Measurements from ENCODE around the gene APAF1.

The APAF1 gene

DNA sequence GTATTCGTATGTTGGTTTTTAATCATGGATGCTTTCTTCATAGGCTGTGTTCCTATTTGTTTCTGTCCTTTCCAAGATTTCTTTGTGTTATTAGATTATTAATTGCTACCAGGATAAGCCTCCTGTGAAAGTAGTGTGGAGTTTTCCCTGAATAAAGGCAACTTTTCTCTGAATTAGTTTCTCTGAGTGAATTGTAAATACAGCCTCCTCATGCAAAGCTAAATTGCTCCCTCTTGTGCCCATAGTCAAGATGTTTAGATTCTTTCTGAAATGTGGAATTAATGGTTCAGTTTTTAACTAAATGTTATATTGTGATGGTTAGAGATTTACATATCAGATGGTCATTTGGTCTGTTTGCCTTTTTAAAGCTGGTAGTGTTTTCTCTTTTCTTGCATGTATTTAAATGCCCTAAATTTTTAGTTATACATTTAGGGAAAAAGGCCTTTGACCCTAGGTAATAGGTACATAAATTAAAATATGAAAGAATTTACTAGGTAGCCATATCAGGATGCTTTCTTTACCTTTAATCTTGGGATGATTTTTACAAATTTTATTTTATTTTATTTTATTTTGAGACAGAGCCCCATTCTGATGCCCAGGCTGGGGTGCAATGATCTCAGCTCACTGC lies 8.9 kb downstream of the APAF1 start:
- Histone ChIP-seq H3K9me3 (no peaks in the 10 kb centered on the region), H3K4me3 (ENCODE audit: low read depth in 1 of 2, low read length in 1 of 2) (no peak overlapping the region), H3K4me1 (ENCODE audit: control insufficient read depth in 1 of 2, insufficient read depth in 1 of 2, low read depth in 1 of 2, low read length in 1 of 2) (peaks cover 0 to 3% of the 10 kb centered on the region in 2 experiments), H3K36me3 (peaks cover 91% of the 10 kb centered on the region), H3K27ac (peak overlapping the region; percentile 41), H3K27me3 (no peaks in the 10 kb centered on the region)
- TF ChIP-seq, protein P1, sequence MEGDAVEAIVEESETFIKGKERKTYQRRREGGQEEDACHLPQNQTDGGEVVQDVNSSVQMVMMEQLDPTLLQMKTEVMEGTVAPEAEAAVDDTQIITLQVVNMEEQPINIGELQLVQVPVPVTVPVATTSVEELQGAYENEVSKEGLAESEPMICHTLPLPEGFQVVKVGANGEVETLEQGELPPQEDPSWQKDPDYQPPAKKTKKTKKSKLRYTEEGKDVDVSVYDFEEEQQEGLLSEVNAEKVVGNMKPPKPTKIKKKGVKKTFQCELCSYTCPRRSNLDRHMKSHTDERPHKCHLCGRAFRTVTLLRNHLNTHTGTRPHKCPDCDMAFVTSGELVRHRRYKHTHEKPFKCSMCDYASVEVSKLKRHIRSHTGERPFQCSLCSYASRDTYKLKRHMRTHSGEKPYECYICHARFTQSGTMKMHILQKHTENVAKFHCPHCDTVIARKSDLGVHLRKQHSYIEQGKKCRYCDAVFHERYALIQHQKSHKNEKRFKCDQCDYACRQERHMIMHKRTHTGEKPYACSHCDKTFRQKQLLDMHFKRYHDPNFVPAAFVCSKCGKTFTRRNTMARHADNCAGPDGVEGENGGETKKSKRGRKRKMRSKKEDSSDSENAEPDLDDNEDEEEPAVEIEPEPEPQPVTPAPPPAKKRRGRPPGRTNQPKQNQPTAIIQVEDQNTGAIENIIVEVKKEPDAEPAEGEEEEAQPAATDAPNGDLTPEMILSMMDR (IDR thresholded peaks at IDR 0.05), result peak; percentile 48

DNA sequence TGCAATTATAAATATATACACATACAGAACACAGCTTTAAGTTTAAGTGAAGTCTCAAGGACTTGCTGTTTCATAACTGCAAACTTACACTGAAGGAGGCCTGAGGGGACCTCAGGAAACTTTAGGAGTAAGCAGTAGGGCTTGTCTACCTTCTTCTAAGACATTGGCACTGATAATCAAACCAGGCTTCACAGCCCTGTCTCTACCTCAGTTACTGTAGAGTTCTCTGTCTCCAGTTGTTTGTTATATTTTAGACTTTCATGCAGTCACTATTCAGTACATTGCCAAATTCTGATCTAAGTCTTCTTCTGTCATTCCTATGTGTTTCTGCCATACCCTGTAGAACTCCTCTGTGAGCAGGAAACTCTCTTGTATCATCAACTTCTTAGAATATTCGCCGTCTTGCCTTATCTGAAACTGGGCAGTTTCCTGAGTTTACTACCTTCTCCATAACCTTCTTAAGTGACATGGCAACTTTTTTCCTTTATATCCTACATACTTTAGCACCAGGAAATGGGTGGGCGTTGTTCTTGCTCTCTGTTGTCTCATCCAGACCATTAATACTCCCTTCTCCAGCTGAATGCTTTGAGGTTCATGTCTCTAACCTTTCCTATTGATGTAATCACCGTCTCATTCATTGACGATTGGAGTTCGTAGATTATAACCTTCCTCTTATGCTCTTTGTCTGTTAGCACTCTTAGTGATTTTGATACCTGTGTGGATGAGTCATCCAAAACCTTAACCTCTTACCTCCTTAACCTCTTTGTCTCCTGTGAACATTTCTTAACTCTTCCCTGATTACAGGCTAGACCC lies 11.4 kb downstream of the APAF1 start:
- TF ChIP-seq, protein P1 (IDR thresholded peaks at IDR 0.05), result no peak
- H3K36me3 ChIP-seq, result peaks cover 91% of the 10 kb centered on the region
- peaks cover 0 to 3% of the 10 kb centered on the region in 2 experiments for H3K4me1 ChIP-seq (ENCODE audit: control insufficient read depth in 1 of 2, insufficient read depth in 1 of 2, low read depth in 1 of 2, low read length in 1 of 2)
- H3K27ac ChIP-seq, result peak overlapping the region; percentile 35
- no peaks in the 10 kb centered on the region for H3K27me3 ChIP-seq
- no peak overlapping the region for H3K4me3 ChIP-seq (ENCODE audit: low read depth in 1 of 2, low read length in 1 of 2)
- H3K9me3 ChIP-seq, result no peaks in the 10 kb centered on the region

DNA sequence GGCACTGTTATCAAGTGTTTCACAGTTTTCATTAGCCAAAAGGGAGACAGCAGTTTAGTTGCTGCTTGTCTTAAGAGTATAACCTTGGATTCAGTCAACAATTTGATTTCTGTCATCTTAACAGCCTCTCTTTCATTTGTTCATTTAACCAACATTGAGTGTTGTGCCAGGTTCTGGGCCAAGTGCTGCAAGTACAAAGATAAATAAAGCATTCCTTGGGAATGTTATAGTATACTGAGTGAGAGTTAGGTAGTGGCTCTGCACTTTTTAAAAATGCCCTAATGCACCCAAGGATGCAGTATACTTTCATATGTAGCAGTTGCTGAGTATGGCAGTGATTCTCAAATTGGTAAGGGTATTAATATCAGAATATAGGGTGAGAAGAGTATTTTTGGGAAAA lies 15.4 kb downstream of the APAF1 start:
- Histone ChIP-seq H3K27me3 (no peaks in the 10 kb centered on the region), H3K27ac (peak overlapping the region; percentile 43), H3K4me1 (ENCODE audit: control insufficient read depth in 1 of 2, insufficient read depth in 1 of 2, low read depth in 1 of 2, low read length in 1 of 2) (no peaks in the 10 kb centered on the region), H3K36me3 (peaks cover 100% of the 10 kb centered on the region), H3K4me3 (ENCODE audit: low read depth in 1 of 2, low read length in 1 of 2) (no peak overlapping the region), H3K9me3 (no peaks in the 10 kb centered on the region)
- TF ChIP-seq, protein P1 (IDR thresholded peaks at IDR 0.05), result no peak

DNA sequence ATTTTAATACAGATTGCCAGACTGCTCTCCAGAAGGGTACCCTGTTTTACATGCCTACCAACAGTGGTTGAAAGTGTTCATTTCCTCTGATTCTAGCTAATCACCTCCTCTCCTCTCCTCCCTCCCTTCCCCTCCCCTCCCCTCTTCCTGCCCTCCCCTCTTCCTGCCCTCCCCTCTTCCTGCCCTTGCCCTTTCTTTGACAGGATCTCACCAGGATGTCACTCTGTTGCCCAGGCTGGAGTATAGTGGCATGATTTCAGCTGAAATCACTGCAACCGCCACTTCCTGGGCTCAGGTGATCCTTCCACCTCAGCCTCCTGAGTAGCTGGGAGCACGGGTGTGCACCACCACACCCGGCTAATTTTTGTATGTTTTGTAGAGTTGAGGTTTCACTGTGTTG lies 24.7 kb downstream of the APAF1 start:
- Histone ChIP-seq H3K36me3 (peaks cover 100% of the 10 kb centered on the region), H3K4me3 (ENCODE audit: low read depth in 1 of 2, low read length in 1 of 2) (no peak overlapping the region), H3K9me3 (no peaks in the 10 kb centered on the region), H3K4me1 (ENCODE audit: control insufficient read depth in 1 of 2, insufficient read depth in 1 of 2, low read depth in 1 of 2, low read length in 1 of 2) (no peaks in the 10 kb centered on the region), H3K27ac (peak overlapping the region; percentile 43), H3K27me3 (no peaks in the 10 kb centered on the region)
- TF ChIP-seq, protein P1 (IDR thresholded peaks at IDR 0.05), result no peak

DNA sequence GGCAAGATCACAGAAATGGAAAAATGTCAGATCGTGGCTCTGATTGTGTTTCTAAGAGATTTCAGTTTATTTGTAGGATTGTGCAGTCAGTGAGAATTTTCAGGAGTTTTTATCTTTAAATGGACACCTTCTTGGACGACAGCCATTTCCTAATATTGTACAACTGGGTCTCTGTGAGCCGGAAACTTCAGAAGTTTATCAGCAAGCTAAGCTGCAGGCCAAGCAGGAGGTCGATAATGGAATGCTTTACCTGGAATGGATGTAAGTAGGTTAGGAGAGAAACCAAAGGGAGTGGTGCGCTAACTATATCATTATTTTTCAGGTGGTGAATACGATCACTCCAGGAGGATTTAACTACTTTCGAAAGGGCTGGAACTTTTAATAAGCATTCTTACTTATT lies 26.4 kb downstream of the APAF1 start:
- H3K4me3 ChIP-seq (ENCODE audit: low read depth in 1 of 2, low read length in 1 of 2), result no peak overlapping the region
- H3K9me3 ChIP-seq, result no peaks in the 10 kb centered on the region
- no peaks in the 10 kb centered on the region for H3K27me3 ChIP-seq
- H3K27ac ChIP-seq, result no peak overlapping the region
- TF ChIP-seq, protein P1 (IDR thresholded peaks at IDR 0.05), result no peak
- peaks cover 99% of the 10 kb centered on the region for H3K36me3 ChIP-seq
- H3K4me1 ChIP-seq (ENCODE audit: control insufficient read depth in 1 of 2, insufficient read depth in 1 of 2, low read depth in 1 of 2, low read length in 1 of 2), result no peaks in the 10 kb centered on the region
